ENCODE measurements around the gene SMOC2. TPM values are rescaled to one million over a fixed set of nuclear protein-coding genes. Genes with fewer than 3 reads are reported as not detected.

Gene SMOC2
- polyA plus RNA-seq, 1 experiment = not detected

GRCh38 chr6:168638468-168639271, 197.7 kb downstream of the SMOC2 start:
- H3K27ac ChIP-seq (ENCODE audit: low read depth, low read length) = no peak overlapping the region
- no peaks in the 10 kb centered on the region for H3K27me3 ChIP-seq (ENCODE audit: control insufficient read depth, insufficient read depth, low read length)
- H3K9me3 ChIP-seq (ENCODE audit: control insufficient read depth, insufficient read depth, low read length) = peaks cover 58% of the 10 kb centered on the region
- ChIA-PET POLR2A (no interaction called here), CTCF (no interaction called here)
- TF ChIP-seq CTCF (IDR thresholded peaks at IDR 0.05; ENCODE audit: low read depth, low read length) = no peak
- no peak for DNase-seq (ENCODE audit: low read depth, low spot score)
- H3K4me3 ChIP-seq (ENCODE audit: low read depth, low read length) = no peak overlapping the region

- H3K27ac ChIP-seq (ENCODE audit: low read depth, low read length) = no peak overlapping the region
- H3K9me3 ChIP-seq (ENCODE audit: control insufficient read depth, insufficient read depth, low read length) = peaks cover 66% of the 10 kb centered on the region
- ChIA-PET CTCF (no interaction called here), POLR2A (no interaction called here)
- H3K4me3 ChIP-seq (ENCODE audit: low read depth, low read length) = no peak overlapping the region
- no peak for TF ChIP-seq CTCF (IDR thresholded peaks at IDR 0.05; ENCODE audit: low read depth, low read length)
- no peaks in the 10 kb centered on the region for H3K27me3 ChIP-seq (ENCODE audit: control insufficient read depth, insufficient read depth, low read length)
- no peak for DNase-seq (ENCODE audit: low read depth, low spot score)
Observed at GRCh38 chr6:168640181-168640580, 199.2 kb downstream of the SMOC2 start.

GRCh38 chr6:168640768-168641167, 199.8 kb downstream of the SMOC2 start:
- no peak for DNase-seq (ENCODE audit: low read depth, low spot score)
- no peak for TF ChIP-seq CTCF (IDR thresholded peaks at IDR 0.05; ENCODE audit: low read depth, low read length)
- POLR2A ChIA-PET = no interaction called here
- H3K9me3 ChIP-seq (ENCODE audit: control insufficient read depth, insufficient read depth, low read length) = peaks cover 68% of the 10 kb centered on the region
- CTCF ChIA-PET = no interaction called here
- no peak overlapping the region for H3K4me3 ChIP-seq (ENCODE audit: low read depth, low read length)
- H3K27me3 ChIP-seq (ENCODE audit: control insufficient read depth, insufficient read depth, low read length) = no peaks in the 10 kb centered on the region
- H3K27ac ChIP-seq (ENCODE audit: low read depth, low read length) = no peak overlapping the region

- Histone ChIP-seq H3K9me3 (ENCODE audit: control insufficient read depth, insufficient read depth, low read length) (peaks cover 73% of the 10 kb centered on the region), H3K27me3 (ENCODE audit: control insufficient read depth, insufficient read depth, low read length) (no peaks in the 10 kb centered on the region), H3K4me3 (ENCODE audit: low read depth, low read length) (no peak overlapping the region), H3K27ac (ENCODE audit: low read depth, low read length) (no peak overlapping the region)
- no peak for DNase-seq (ENCODE audit: low read depth, low spot score)
- TF ChIP-seq CTCF (IDR thresholded peaks at IDR 0.05; ENCODE audit: low read depth, low read length) = no peak
- ChIA-PET CTCF (no interaction called here), POLR2A (no interaction called here)
Observed at GRCh38 chr6:168641446-168641845, 200.5 kb downstream of the SMOC2 start.

GRCh38 chr6:168643401-168643800, 202.4 kb downstream of the SMOC2 start:
- no peak overlapping the region for H3K27ac ChIP-seq (ENCODE audit: low read depth, low read length)
- H3K9me3 ChIP-seq (ENCODE audit: control insufficient read depth, insufficient read depth, low read length) = peaks cover 73% of the 10 kb centered on the region
- no peak for TF ChIP-seq CTCF (IDR thresholded peaks at IDR 0.05; ENCODE audit: low read depth, low read length)
- no peaks in the 10 kb centered on the region for H3K27me3 ChIP-seq (ENCODE audit: control insufficient read depth, insufficient read depth, low read length)
- POLR2A ChIA-PET = no interaction called here
- no peak for DNase-seq (ENCODE audit: low read depth, low spot score)
- H3K4me3 ChIP-seq (ENCODE audit: low read depth, low read length) = no peak overlapping the region
- CTCF ChIA-PET = no interaction called here
